IMR-90 (cell line): ENCODE data around the gene ACVR1. TPM values are rescaled to one million over a fixed set of nuclear protein-coding genes. Genes with fewer than 3 reads are reported as not detected.

Source experiments
- ATAC-seq: fragments of 200-7000 bp; cut with Tn5 transposase; 2 replicates; pipeline ENCODE4 v1.9.1; 2020; ENCODE audit warnings: low read depth, mild to moderate bottlenecking, moderate library complexity
- BruUV-seq: library from RNA; stranded (reverse); fragments of 400-500 nt; replicated peaks from 2 replicates; lab custom pipeline; 2021; lab: Mats Ljungman, UMichigan
- CTCF ChIA-PET: fragments of 300-600 bp; formaldehyde crosslinking; extraction: SDS; loops from one replicate; lab custom pipeline; 2021; ENCODE audit warnings: antibody characterized with exemption; lab: Yijun Ruan, JAX
- POLR2A ChIA-PET: fragments of 300-600 bp; sonication (Branson Sonifier 250); formaldehyde crosslinking; loops from one replicate; lab custom pipeline; 2022; ENCODE audit warnings: antibody characterized with exemption; ENCODE audit not compliant: unreplicated experiment; lab: Charles Lee
- DNase-seq: peaks from one replicate; pipeline ENCODE4 v3.0.0; 2013
- H2AFZ ChIP-seq: replicated peaks from 2 replicates; pipeline ENCODE3; 2013; ENCODE audit warnings: low read length, mild to moderate bottlenecking; ENCODE audit not compliant: poor library complexity
- H2AK5ac ChIP-seq: 2 replicates; pipeline ENCODE4 v1.6.1; 2013; ENCODE audit warnings: low read depth, low read length, inconsistent platforms
- H2AK9ac ChIP-seq: replicated peaks from 2 replicates; pipeline ENCODE3; 2013; ENCODE audit warnings: mild to moderate bottlenecking, low read depth, low read length, moderate library complexity; ENCODE audit not compliant: poor library complexity
- H2BK120ac ChIP-seq: 2 replicates; pipeline ENCODE4 v1.6.1; 2013; ENCODE audit warnings: low read depth, low read length, inconsistent platforms
- H2BK15ac ChIP-seq: 3 replicates; pipeline ENCODE4 v1.6.1; 2013; ENCODE audit warnings: low read depth, low read length, inconsistent platforms
- H2BK20ac ChIP-seq: 2 replicates; pipeline ENCODE4 v1.6.1; 2013; ENCODE audit warnings: low read depth, mild to moderate bottlenecking, inconsistent platforms, low read length, moderate library complexity
- H2BK5ac ChIP-seq: 2 replicates; pipeline ENCODE4 v1.6.1; 2013; ENCODE audit warnings: mild to moderate bottlenecking, low read depth, low read length, inconsistent platforms; ENCODE audit not compliant: poor library complexity, severe bottlenecking
- H3K14ac ChIP-seq: replicated peaks from 2 replicates; pipeline ENCODE4 v1.6.1; 2013; ENCODE audit warnings: low read depth, low read length, inconsistent platforms
- H3K18ac ChIP-seq: 2 replicates; pipeline ENCODE4 v1.6.1; 2013; ENCODE audit warnings: low read depth, low read length, control low read depth
- H3K23ac ChIP-seq: 2 replicates; pipeline ENCODE4 v1.6.1; 2013; ENCODE audit warnings: low read depth, low read length, inconsistent platforms
- H3K27ac ChIP-seq: 2 replicates; pipeline ENCODE4 v1.5.1; 2013; ENCODE audit warnings: mild to moderate bottlenecking, control low read depth, low read length; ENCODE audit not compliant: insufficient read depth
- H3K27me3 ChIP-seq: 2 replicates; pipeline ENCODE4 v1.6.1; 2013; ENCODE audit warnings: low read length; ENCODE audit not compliant: control insufficient read depth, insufficient read depth
- H3K36me3 ChIP-seq: 2 replicates; pipeline ENCODE4 v1.6.1; 2013; ENCODE audit warnings: low read length, mixed read lengths; ENCODE audit not compliant: control insufficient read depth, insufficient read depth
- H3K4ac ChIP-seq: 2 replicates; pipeline ENCODE4 v1.6.1; 2013; ENCODE audit warnings: low read depth, low read length, inconsistent platforms
- H3K4me1 ChIP-seq: 2 replicates; pipeline ENCODE4 v1.6.1; 2013; ENCODE audit warnings: low read length, mixed read lengths; ENCODE audit not compliant: control insufficient read depth, insufficient read depth
- H3K4me2 ChIP-seq: 2 replicates; pipeline ENCODE4 v1.6.1; 2013; ENCODE audit warnings: low read depth, mild to moderate bottlenecking, control low read depth, low read length, moderate library complexity
- H3K4me3 ChIP-seq: 2 replicates; pipeline ENCODE4 v1.5.1; 2013; ENCODE audit warnings: low read depth, mild to moderate bottlenecking, control low read depth, low read length, moderate library complexity; ENCODE audit not compliant: insufficient read depth
- H3K56ac ChIP-seq: 2 replicates; pipeline ENCODE4 v1.6.1; 2013; ENCODE audit warnings: low read length, inconsistent platforms; ENCODE audit not compliant: insufficient read depth; ENCODE audit errors: extremely low read depth
- H3K79me1 ChIP-seq, 2 experiments: 2 replicates each; pipeline ENCODE4 v1.6.1; 2013; ENCODE audit warnings: low read length in 2 of 2, inconsistent platforms in 1 of 2, low read depth in 1 of 2
- H3K9ac ChIP-seq: 2 replicates; pipeline ENCODE4 v1.6.1; 2013; ENCODE audit warnings: low read depth, low read length, control low read depth
- H3K9me1 ChIP-seq: 2 replicates; pipeline ENCODE4 v1.6.1; 2013; ENCODE audit warnings: low read length, inconsistent platforms; ENCODE audit not compliant: insufficient read depth
- H3K9me3 ChIP-seq: 2 replicates; pipeline ENCODE4 v1.6.1; 2013; ENCODE audit warnings: low read length; ENCODE audit not compliant: control insufficient read depth, insufficient read depth
- H4K20me1 ChIP-seq: 2 replicates; pipeline ENCODE4 v1.6.1; 2013; ENCODE audit warnings: low read length, inconsistent platforms; ENCODE audit not compliant: insufficient read depth
- H4K5ac ChIP-seq: 2 replicates; pipeline ENCODE4 v1.6.1; 2013; ENCODE audit warnings: mild to moderate bottlenecking, low read depth, low read length, control low read depth
- H4K8ac ChIP-seq, 2 experiments: 2 replicates each; pipeline ENCODE4 v1.6.1; 2013; ENCODE audit warnings: low read depth in 2 of 2, low read length in 2 of 2, control low read depth in 1 of 2, inconsistent platforms in 1 of 2
- H4K91ac ChIP-seq: 2 replicates; pipeline ENCODE4 v1.6.1; 2013; ENCODE audit warnings: low read depth, low read length, inconsistent platforms; ENCODE audit not compliant: insufficient read depth
- BHLHE40 ChIP-seq: fragments of 150-350 bp; IDR thresholded peaks from 2 replicates; pipeline ENCODE4 v1.6.1; 2016; ENCODE audit warnings: mild to moderate bottlenecking, low read depth, low read length
- CEBPB ChIP-seq: IDR thresholded peaks from 2 replicates; pipeline ENCODE4 v1.6.1; 2012; ENCODE audit warnings: low read depth, low read length, improper control_type of control experiment
- ELK1 ChIP-seq: fragments of 150-350 bp; IDR thresholded peaks from 2 replicates; pipeline ENCODE4 v1.6.1; 2016; ENCODE audit warnings: low read depth, mild to moderate bottlenecking, low read length, moderate library complexity, borderline replicate concordance
- FOS ChIP-seq: fragments of 150-350 bp; IDR thresholded peaks from 2 replicates; pipeline ENCODE4 v1.6.1; 2016; ENCODE audit warnings: low read depth, low read length
- RAD21 ChIP-seq: IDR thresholded peaks from 2 replicates; pipeline ENCODE4 v1.6.1; 2012; ENCODE audit warnings: low read length, improper control_type of control experiment
- WGBS, 2 experiments: methylation state at CpG; one replicate each; pipeline versions ENCODE4 v1.1.5 to v1.1.7; 2013; ENCODE audit warnings: missing lambda C conversion rate in 2 of 2; ENCODE audit not compliant: insufficient read length in 1 of 2; ENCODE audit errors: extremely low coverage in 2 of 2; 5-methylcytosine and 5-hydroxymethylcytosine counted together
- dilution Hi-C: fragments of 300-500 bp; cut with HindIII; formaldehyde crosslinking; loops from one replicate; pipeline ENCODE4 v1.14.3; 2018; ENCODE audit warnings: low sequenced_read_pairs; ENCODE audit not compliant: unreplicated experiment
- in situ Hi-C: fragments of 300-500 bp; cut with MboI; formaldehyde crosslinking; loops from 3 replicates; pipeline ENCODE4 v1.14.3; 2019; ENCODE audit warnings: low sequenced_read_pairs, inconsistent platforms, mixed read lengths
- intact Hi-C: fragments of 100-400 bp; cut with micrococcal nuclease; formaldehyde crosslinking; loops from 2 replicates; pipeline ENCODE4 v1.10.0; 2022
- polyA plus RNA-seq, 3 experiments: library from polyadenylated mRNA; depleted of rRNA; stranded (reverse); fragments of >200 nt; gene quantifications; 2 replicates each; pipeline ENCODE4 v1.2.3, GENCODE V29; 2012; ENCODE audit warnings: low replicate concordance in 1 of 3
- total RNA-seq: library from RNA; depleted of rRNA; stranded (reverse); fragments of >200 nt; gene quantifications from 2 replicates; pipeline ENCODE4 v1.2.3, GENCODE V29; 2012

The ACVR1 gene
- total and polyA plus RNA-seq, 2 of the 4 experiments (the other 2 are of a cell fraction) = 21.1 to 40.8 TPM

GRCh38 chr2:157806426-157807077 lies 69.6 kb downstream of the ACVR1 start:
- Histone ChIP-seq H3K79me1 (peaks cover 21 to 63% of the 10 kb centered on the region in 2 experiments), H3K56ac (no peak overlapping the region), H3K4me3 (no peak overlapping the region), H3K18ac (no peak overlapping the region), H2AK5ac (no peak overlapping the region), H3K23ac (no peak overlapping the region), H2BK20ac (no peak overlapping the region), H4K5ac (no peak overlapping the region), H3K4me1 (peaks cover 5% of the 10 kb centered on the region; the same call in 1 of the 2 replicates), H3K27me3 (no peaks in the 10 kb centered on the region), H2BK15ac (no peak overlapping the region), H3K4ac (no peak overlapping the region), H2AK9ac (no peak overlapping the region), H4K20me1 (peaks cover 5% of the 10 kb centered on the region; the same call in 1 of the 2 replicates), H2AFZ (no peak overlapping the region), H3K4me2 (no peak overlapping the region), H3K27ac (no peak overlapping the region), H3K14ac (no peak overlapping the region), H2BK120ac (no peak overlapping the region), H3K9ac (no peak overlapping the region), H3K9me1 (no peaks in the 10 kb centered on the region), H3K9me3 (no peaks in the 10 kb centered on the region), H2BK5ac (no peak overlapping the region), H3K36me3 (peaks cover 3% of the 10 kb centered on the region), H4K91ac (no peak overlapping the region), H4K8ac (no peak overlapping the region)
- TF ChIP-seq ELK1 (no peak), RAD21 (no peak), CEBPB (no peak), FOS (no peak), BHLHE40 (no peak)
- POLR2A ChIA-PET = no interaction called here
- intact Hi-C loops (no loop called here), dilution Hi-C loops (no loop called here), in situ Hi-C loops (no loop called here)
- DNase-seq (no peak), ATAC-seq (no peak)
- BruUV-seq = no TSS peak
- no CpG with 5 or more reads among the region's 7 CpGs for WGBS, 2 experiments
- CTCF ChIA-PET = interaction anchor here (0.6 kb wide), 1 partner anchor 32 kb away, joined by 5 read pairs; no protein-coding TSS in a partner anchor
